ENCODE results near the gene MVK.

MVK gene

DNA sequence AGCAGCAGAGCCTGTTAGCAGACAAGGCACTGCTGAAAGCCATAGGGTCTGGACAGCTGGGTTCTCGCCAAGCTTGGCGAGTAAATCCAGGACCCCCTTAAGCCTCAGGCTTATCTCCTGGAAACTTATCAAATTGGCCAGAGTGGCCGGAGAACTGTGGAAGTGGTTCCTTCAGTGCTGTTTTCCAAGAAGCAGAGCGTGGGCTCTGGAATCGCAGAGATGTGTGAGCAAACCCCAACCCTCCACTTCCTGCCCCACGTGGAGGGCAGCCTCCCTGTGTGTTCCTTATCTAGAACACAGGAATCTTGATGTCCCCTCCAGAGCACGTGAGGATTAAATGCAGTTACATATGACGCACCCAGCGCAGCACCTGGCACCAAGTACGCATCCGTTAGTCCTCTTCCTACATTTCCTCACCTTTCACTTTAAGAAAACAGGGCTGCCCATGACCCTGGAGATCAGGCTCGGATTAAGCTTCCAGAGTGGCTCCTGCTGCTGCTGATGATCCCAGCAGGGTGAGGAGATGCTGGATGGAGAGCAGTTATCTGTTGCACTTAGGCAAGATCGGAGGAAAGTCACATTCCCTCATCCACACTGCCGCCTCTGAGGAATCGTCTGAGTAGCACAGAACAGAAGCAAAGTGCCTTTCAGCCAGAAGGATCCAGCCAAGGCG lies 35.3 kb upstream of the MVK start:
- Histone ChIP-seq H3K36me3 (ENCODE audit: control insufficient read depth, insufficient read depth, low read length) (no peaks in the 10 kb centered on the region), H3K9me3 (ENCODE audit: control insufficient read depth, low read length) (no peaks in the 10 kb centered on the region), H3K4me1 (no peaks in the 10 kb centered on the region), H3K27me3 (ENCODE audit: control insufficient read depth, insufficient read depth, low read length) (no peaks in the 10 kb centered on the region), H3K4me2 (ENCODE audit: low read length) (no peak overlapping the region), H2AFZ (no peak overlapping the region), H3K79me2 (no peaks in the 10 kb centered on the region), H3K27ac (no peak overlapping the region), H3K9ac (no peak overlapping the region), H3K4me3 (ENCODE audit: low read depth, low read length) (no peak overlapping the region)
- TF ChIP-seq, protein P1, sequence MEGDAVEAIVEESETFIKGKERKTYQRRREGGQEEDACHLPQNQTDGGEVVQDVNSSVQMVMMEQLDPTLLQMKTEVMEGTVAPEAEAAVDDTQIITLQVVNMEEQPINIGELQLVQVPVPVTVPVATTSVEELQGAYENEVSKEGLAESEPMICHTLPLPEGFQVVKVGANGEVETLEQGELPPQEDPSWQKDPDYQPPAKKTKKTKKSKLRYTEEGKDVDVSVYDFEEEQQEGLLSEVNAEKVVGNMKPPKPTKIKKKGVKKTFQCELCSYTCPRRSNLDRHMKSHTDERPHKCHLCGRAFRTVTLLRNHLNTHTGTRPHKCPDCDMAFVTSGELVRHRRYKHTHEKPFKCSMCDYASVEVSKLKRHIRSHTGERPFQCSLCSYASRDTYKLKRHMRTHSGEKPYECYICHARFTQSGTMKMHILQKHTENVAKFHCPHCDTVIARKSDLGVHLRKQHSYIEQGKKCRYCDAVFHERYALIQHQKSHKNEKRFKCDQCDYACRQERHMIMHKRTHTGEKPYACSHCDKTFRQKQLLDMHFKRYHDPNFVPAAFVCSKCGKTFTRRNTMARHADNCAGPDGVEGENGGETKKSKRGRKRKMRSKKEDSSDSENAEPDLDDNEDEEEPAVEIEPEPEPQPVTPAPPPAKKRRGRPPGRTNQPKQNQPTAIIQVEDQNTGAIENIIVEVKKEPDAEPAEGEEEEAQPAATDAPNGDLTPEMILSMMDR (IDR thresholded peaks at IDR 0.05): no peak

DNA sequence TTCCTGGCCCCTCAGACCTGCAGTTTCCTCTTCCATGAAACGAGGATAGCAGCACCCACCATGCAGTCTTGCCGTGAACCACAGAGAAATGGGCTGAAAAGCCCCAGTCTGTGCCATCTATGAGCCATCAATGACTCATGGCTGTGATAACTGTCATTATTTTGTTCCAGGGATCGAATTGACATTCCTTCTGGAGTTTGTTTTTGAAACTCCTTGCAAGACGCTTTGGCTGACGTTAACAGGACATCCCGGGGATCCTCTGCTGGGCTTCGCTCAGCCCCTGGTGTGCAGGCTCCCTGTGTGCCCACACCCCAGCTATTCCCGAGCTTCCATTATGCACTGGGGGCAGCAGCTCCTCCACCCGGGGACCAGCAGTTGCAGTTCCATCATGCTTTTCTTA lies 34.1 kb upstream of the MVK start:
- Histone ChIP-seq H2AFZ (no peak overlapping the region), H3K27me3 (ENCODE audit: control insufficient read depth, insufficient read depth, low read length) (no peaks in the 10 kb centered on the region), H3K79me2 (no peaks in the 10 kb centered on the region), H3K27ac (no peak overlapping the region), H3K4me3 (ENCODE audit: low read depth, low read length) (no peak overlapping the region), H3K9me3 (ENCODE audit: control insufficient read depth, low read length) (no peaks in the 10 kb centered on the region), H3K9ac (no peak overlapping the region), H3K4me1 (no peaks in the 10 kb centered on the region), H3K36me3 (ENCODE audit: control insufficient read depth, insufficient read depth, low read length) (no peaks in the 10 kb centered on the region), H3K4me2 (ENCODE audit: low read length) (no peak overlapping the region)
- TF ChIP-seq, protein P1 (IDR thresholded peaks at IDR 0.05): no peak

DNA sequence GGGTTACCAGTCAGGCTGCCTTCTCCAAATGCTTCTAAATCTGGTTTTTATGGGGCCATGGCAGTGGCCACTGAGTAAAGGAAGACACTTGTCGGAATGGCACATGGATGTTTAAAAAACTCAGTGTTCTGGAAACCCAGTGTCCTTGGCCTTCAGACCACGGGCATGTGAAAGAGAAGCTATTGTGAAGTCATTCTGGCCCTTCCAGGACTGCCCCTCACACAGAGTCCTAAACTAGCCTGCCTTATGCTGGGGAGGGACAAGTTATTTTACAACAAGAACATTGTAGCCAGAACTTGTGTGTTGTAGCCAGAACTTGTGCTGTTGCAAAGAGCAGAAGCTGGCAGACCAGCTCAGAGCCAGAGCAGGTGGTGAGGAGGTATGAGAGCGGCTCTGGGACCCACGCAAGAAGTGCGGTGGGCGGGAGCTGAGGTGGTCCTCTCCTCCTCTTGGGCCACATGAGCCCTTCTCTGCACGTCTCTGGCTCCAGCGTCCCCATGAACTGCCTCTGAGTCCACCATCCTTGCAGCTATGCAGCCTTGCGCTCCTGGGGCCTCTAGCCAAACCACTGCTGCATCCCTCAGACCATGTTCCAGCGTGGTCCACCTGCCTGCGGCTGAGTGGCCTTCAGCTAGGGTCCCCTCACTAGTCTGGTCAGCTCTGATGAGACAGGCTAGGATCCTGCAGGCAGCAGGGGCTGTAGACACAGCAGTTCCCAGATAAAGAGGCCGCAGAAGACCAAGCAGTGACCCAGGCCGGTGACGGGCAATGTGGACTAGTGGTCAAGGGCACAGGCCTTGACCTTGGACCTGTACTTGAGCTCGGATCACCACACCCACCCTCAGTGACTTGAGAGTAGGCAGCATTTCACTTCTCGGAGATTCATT lies 32.8 kb upstream of the MVK start:
- TF ChIP-seq, protein P1 (IDR thresholded peaks at IDR 0.05): no peak
- H3K27ac ChIP-seq: no peak overlapping the region
- H3K79me2 ChIP-seq: no peaks in the 10 kb centered on the region
- H3K9ac ChIP-seq: no peak overlapping the region
- no peaks in the 10 kb centered on the region for H3K9me3 ChIP-seq (ENCODE audit: control insufficient read depth, low read length)
- no peak overlapping the region for H3K4me3 ChIP-seq (ENCODE audit: low read depth, low read length)
- no peaks in the 10 kb centered on the region for H3K4me1 ChIP-seq
- no peak overlapping the region for H3K4me2 ChIP-seq (ENCODE audit: low read length)
- no peaks in the 10 kb centered on the region for H3K36me3 ChIP-seq (ENCODE audit: control insufficient read depth, insufficient read depth, low read length)
- no peaks in the 10 kb centered on the region for H3K27me3 ChIP-seq (ENCODE audit: control insufficient read depth, insufficient read depth, low read length)
- no peak overlapping the region for H2AFZ ChIP-seq

DNA sequence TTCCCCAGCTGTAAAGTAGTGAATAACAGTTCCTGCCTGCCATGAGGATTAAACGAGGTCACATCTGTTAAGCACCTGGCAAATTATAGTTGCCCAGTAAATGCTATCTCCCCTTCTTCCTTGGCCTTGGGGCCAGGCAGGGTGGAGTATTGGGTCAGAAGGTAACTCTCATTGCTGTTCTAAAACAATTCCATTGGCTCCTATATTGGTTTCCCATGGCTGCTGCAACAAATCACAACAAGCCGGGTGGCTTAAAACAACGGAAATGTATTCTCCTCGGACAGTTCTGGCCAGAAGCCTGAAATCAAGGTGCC lies 32.2 kb upstream of the MVK start:
- no peaks in the 10 kb centered on the region for H3K36me3 ChIP-seq (ENCODE audit: control insufficient read depth, insufficient read depth, low read length)
- TF ChIP-seq, protein P1 (IDR thresholded peaks at IDR 0.05): no peak

More for the DNA sequence above, 32.2 kb upstream of the MVK start:
- no peak overlapping the region for H3K9ac ChIP-seq
- H3K9me3 ChIP-seq (ENCODE audit: control insufficient read depth, low read length): no peaks in the 10 kb centered on the region
- no peaks in the 10 kb centered on the region for H3K4me1 ChIP-seq
- no peaks in the 10 kb centered on the region for H3K79me2 ChIP-seq
- H3K27me3 ChIP-seq (ENCODE audit: control insufficient read depth, insufficient read depth, low read length): no peaks in the 10 kb centered on the region
- H3K27ac ChIP-seq: no peak overlapping the region
- no peak overlapping the region for H2AFZ ChIP-seq
- H3K4me2 ChIP-seq (ENCODE audit: low read length): no peak overlapping the region
- H3K4me3 ChIP-seq (ENCODE audit: low read depth, low read length): no peak overlapping the region

All from parathyroid adenoma (tissue), 2 donors.